ENCODE data around the gene PTP4A1.

PTP4A1 gene

GRCh38 chr6:63533952-63534351 is 38.3 kb upstream of the PTP4A1 start:
- 93% methylated on average over 2 to 3 of the region's 4 CpGs for WGBS, 2 experiments (ENCODE audit: insufficient coverage in 2 of 2)
- Histone ChIP-seq H3K4me3 (ENCODE audit: extremely low read depth, insufficient read depth, low read length, poor library complexity, severe bottlenecking) (no peak overlapping the region), H3K27ac (ENCODE audit: low read depth, low read length, severe bottlenecking) (no peak overlapping the region), H3K9me3 (ENCODE audit: control insufficient read depth, low read length) (no peaks in the 10 kb centered on the region), H3K36me3 (ENCODE audit: control insufficient read depth, insufficient read depth, low read length) (no peaks in the 10 kb centered on the region), H3K4me1 (ENCODE audit: control insufficient read depth, insufficient read depth, low read length, poor library complexity, severe bottlenecking) (no peaks in the 10 kb centered on the region)

- H3K27ac ChIP-seq (ENCODE audit: low read depth, low read length, severe bottlenecking) = no peak overlapping the region
Measured at GRCh38 chr6:63537201-63537958, 34.9 kb upstream of the PTP4A1 start.

GRCh38 chr6:63537959-63538300 is 34.4 kb upstream of the PTP4A1 start:
- H3K27ac ChIP-seq (ENCODE audit: low read depth, low read length, severe bottlenecking) = no peak overlapping the region
- H3K4me1 ChIP-seq (ENCODE audit: control insufficient read depth, insufficient read depth, low read length, poor library complexity, severe bottlenecking) = no peaks in the 10 kb centered on the region
- H3K4me3 ChIP-seq (ENCODE audit: extremely low read depth, insufficient read depth, low read length, poor library complexity, severe bottlenecking) = no peak overlapping the region
- H3K36me3 ChIP-seq (ENCODE audit: control insufficient read depth, insufficient read depth, low read length) = no peaks in the 10 kb centered on the region
- H3K9me3 ChIP-seq (ENCODE audit: control insufficient read depth, low read length) = no peaks in the 10 kb centered on the region

More at GRCh38 chr6:63537201-63537958, 34.9 kb upstream of the PTP4A1 start:
- H3K9me3 ChIP-seq (ENCODE audit: control insufficient read depth, low read length) = no peaks in the 10 kb centered on the region
- no peaks in the 10 kb centered on the region for H3K4me1 ChIP-seq (ENCODE audit: control insufficient read depth, insufficient read depth, low read length, poor library complexity, severe bottlenecking)
- no peak overlapping the region for H3K4me3 ChIP-seq (ENCODE audit: extremely low read depth, insufficient read depth, low read length, poor library complexity, severe bottlenecking)
- 30 to 31% methylated on average over 7 to 8 of the region's 9 CpGs for WGBS, 2 experiments (ENCODE audit: insufficient coverage in 2 of 2)
- no peaks in the 10 kb centered on the region for H3K36me3 ChIP-seq (ENCODE audit: control insufficient read depth, insufficient read depth, low read length)

GRCh38 chr6:63538550-63538949 is 33.7 kb upstream of the PTP4A1 start:
- Histone ChIP-seq H3K9me3 (ENCODE audit: control insufficient read depth, low read length) (no peaks in the 10 kb centered on the region), H3K4me3 (ENCODE audit: extremely low read depth, insufficient read depth, low read length, poor library complexity, severe bottlenecking) (no peak overlapping the region), H3K36me3 (ENCODE audit: control insufficient read depth, insufficient read depth, low read length) (no peaks in the 10 kb centered on the region), H3K4me1 (ENCODE audit: control insufficient read depth, insufficient read depth, low read length, poor library complexity, severe bottlenecking) (no peaks in the 10 kb centered on the region), H3K27ac (ENCODE audit: low read depth, low read length, severe bottlenecking) (no peak overlapping the region)
- no CpG with 5 or more reads among the region's 1 CpG for WGBS, 2 experiments (ENCODE audit: insufficient coverage in 2 of 2)

- H3K4me1 ChIP-seq (ENCODE audit: control insufficient read depth, insufficient read depth, low read length, poor library complexity, severe bottlenecking) = no peaks in the 10 kb centered on the region
- no peaks in the 10 kb centered on the region for H3K36me3 ChIP-seq (ENCODE audit: control insufficient read depth, insufficient read depth, low read length)
- H3K9me3 ChIP-seq (ENCODE audit: control insufficient read depth, low read length) = no peaks in the 10 kb centered on the region
- 83% methylated on average over 1 of the region's 1 CpG for WGBS, 2 experiments (ENCODE audit: insufficient coverage in 2 of 2)
- no peak overlapping the region for H3K4me3 ChIP-seq (ENCODE audit: extremely low read depth, insufficient read depth, low read length, poor library complexity, severe bottlenecking)
- no peak overlapping the region for H3K27ac ChIP-seq (ENCODE audit: low read depth, low read length, severe bottlenecking)
Measured at GRCh38 chr6:63543001-63543400, 29.3 kb upstream of the PTP4A1 start.

- Histone ChIP-seq H3K4me3 (ENCODE audit: extremely low read depth, insufficient read depth, low read length, poor library complexity, severe bottlenecking) (no peak overlapping the region), H3K9me3 (ENCODE audit: control insufficient read depth, low read length) (no peaks in the 10 kb centered on the region), H3K27ac (ENCODE audit: low read depth, low read length, severe bottlenecking) (no peak overlapping the region), H3K36me3 (ENCODE audit: control insufficient read depth, insufficient read depth, low read length) (no peaks in the 10 kb centered on the region), H3K4me1 (ENCODE audit: control insufficient read depth, insufficient read depth, low read length, poor library complexity, severe bottlenecking) (no peaks in the 10 kb centered on the region)
- WGBS, 2 experiments (ENCODE audit: insufficient coverage in 2 of 2) = no CpG with 5 or more reads among the region's 3 CpGs
Measured at GRCh38 chr6:63543982-63544381, 28.3 kb upstream of the PTP4A1 start.

GRCh38 chr6:63546236-63546635 is 26.0 kb upstream of the PTP4A1 start:
- WGBS, 2 experiments (ENCODE audit: insufficient coverage in 2 of 2) = 85 to 86% methylated on average over 4 to 6 of the region's 6 CpGs
- no peaks in the 10 kb centered on the region for H3K36me3 ChIP-seq (ENCODE audit: control insufficient read depth, insufficient read depth, low read length)
- no peaks in the 10 kb centered on the region for H3K4me1 ChIP-seq (ENCODE audit: control insufficient read depth, insufficient read depth, low read length, poor library complexity, severe bottlenecking)
- no peak overlapping the region for H3K27ac ChIP-seq (ENCODE audit: low read depth, low read length, severe bottlenecking)
- no peaks in the 10 kb centered on the region for H3K9me3 ChIP-seq (ENCODE audit: control insufficient read depth, low read length)
- no peak overlapping the region for H3K4me3 ChIP-seq (ENCODE audit: extremely low read depth, insufficient read depth, low read length, poor library complexity, severe bottlenecking)

GRCh38 chr6:63546697-63547096 is 25.6 kb upstream of the PTP4A1 start:
- Histone ChIP-seq H3K9me3 (ENCODE audit: control insufficient read depth, low read length) (no peaks in the 10 kb centered on the region), H3K27ac (ENCODE audit: low read depth, low read length, severe bottlenecking) (no peak overlapping the region), H3K36me3 (ENCODE audit: control insufficient read depth, insufficient read depth, low read length) (no peaks in the 10 kb centered on the region), H3K4me3 (ENCODE audit: extremely low read depth, insufficient read depth, low read length, poor library complexity, severe bottlenecking) (no peak overlapping the region), H3K4me1 (ENCODE audit: control insufficient read depth, insufficient read depth, low read length, poor library complexity, severe bottlenecking) (no peaks in the 10 kb centered on the region)
- WGBS, 2 experiments (ENCODE audit: insufficient coverage in 2 of 2) = no CpG with 5 or more reads among the region's 1 CpG

GRCh38 chr6:63549076-63549475 is 23.2 kb upstream of the PTP4A1 start:
- no peaks in the 10 kb centered on the region for H3K9me3 ChIP-seq (ENCODE audit: control insufficient read depth, low read length)
- no peaks in the 10 kb centered on the region for H3K4me1 ChIP-seq (ENCODE audit: control insufficient read depth, insufficient read depth, low read length, poor library complexity, severe bottlenecking)
- WGBS, 2 experiments (ENCODE audit: insufficient coverage in 2 of 2) = 83 to 89% methylated on average over 2 to 3 of the region's 5 CpGs
- no peak overlapping the region for H3K27ac ChIP-seq (ENCODE audit: low read depth, low read length, severe bottlenecking)
- H3K36me3 ChIP-seq (ENCODE audit: control insufficient read depth, insufficient read depth, low read length) = no peaks in the 10 kb centered on the region
- H3K4me3 ChIP-seq (ENCODE audit: extremely low read depth, insufficient read depth, low read length, poor library complexity, severe bottlenecking) = no peak overlapping the region

GRCh38 chr6:63553208-63553607 is 19.1 kb upstream of the PTP4A1 start:
- Histone ChIP-seq H3K36me3 (ENCODE audit: control insufficient read depth, insufficient read depth, low read length) (no peaks in the 10 kb centered on the region), H3K9me3 (ENCODE audit: control insufficient read depth, low read length) (no peaks in the 10 kb centered on the region), H3K27ac (ENCODE audit: low read depth, low read length, severe bottlenecking) (no peak overlapping the region), H3K4me1 (ENCODE audit: control insufficient read depth, insufficient read depth, low read length, poor library complexity, severe bottlenecking) (no peaks in the 10 kb centered on the region), H3K4me3 (ENCODE audit: extremely low read depth, insufficient read depth, low read length, poor library complexity, severe bottlenecking) (no peak overlapping the region)
- 70 to 100% methylated on average over 1 to 2 of the region's 3 CpGs for whole genome bisulfite sequencing, 2 experiments (ENCODE audit: insufficient coverage in 2 of 2)

- H3K36me3 ChIP-seq (ENCODE audit: control insufficient read depth, insufficient read depth, low read length) = no peaks in the 10 kb centered on the region
- H3K4me1 ChIP-seq (ENCODE audit: control insufficient read depth, insufficient read depth, low read length, poor library complexity, severe bottlenecking) = no peaks in the 10 kb centered on the region
- no peak overlapping the region for H3K4me3 ChIP-seq (ENCODE audit: extremely low read depth, insufficient read depth, low read length, poor library complexity, severe bottlenecking)
- no peak overlapping the region for H3K27ac ChIP-seq (ENCODE audit: low read depth, low read length, severe bottlenecking)
- no CpG with 5 or more reads among the region's 1 CpG for WGBS, 2 experiments (ENCODE audit: insufficient coverage in 2 of 2)
- no peaks in the 10 kb centered on the region for H3K9me3 ChIP-seq (ENCODE audit: control insufficient read depth, low read length)
Measured at GRCh38 chr6:63553900-63554299, 18.4 kb upstream of the PTP4A1 start.

All from mesodermal cell (in vitro differentiated cells).